NCI-H146 treated with DMSO at 0.1 percent for 48 hours (cell line): ENCODE measurements around the gene MCM10.
"Not testable (repeated sequence)": the region's sequence is repeated elsewhere in the genome, so short reads cannot be mapped to it uniquely, and the experiment has no call there.

Experiments
- DNase-seq: peaks from one replicate; lab custom pipeline; 2025; ENCODE audit not compliant: unreplicated experiment; lab: John Stamatoyannopoulos, UW

The MCM10 gene

DNA sequence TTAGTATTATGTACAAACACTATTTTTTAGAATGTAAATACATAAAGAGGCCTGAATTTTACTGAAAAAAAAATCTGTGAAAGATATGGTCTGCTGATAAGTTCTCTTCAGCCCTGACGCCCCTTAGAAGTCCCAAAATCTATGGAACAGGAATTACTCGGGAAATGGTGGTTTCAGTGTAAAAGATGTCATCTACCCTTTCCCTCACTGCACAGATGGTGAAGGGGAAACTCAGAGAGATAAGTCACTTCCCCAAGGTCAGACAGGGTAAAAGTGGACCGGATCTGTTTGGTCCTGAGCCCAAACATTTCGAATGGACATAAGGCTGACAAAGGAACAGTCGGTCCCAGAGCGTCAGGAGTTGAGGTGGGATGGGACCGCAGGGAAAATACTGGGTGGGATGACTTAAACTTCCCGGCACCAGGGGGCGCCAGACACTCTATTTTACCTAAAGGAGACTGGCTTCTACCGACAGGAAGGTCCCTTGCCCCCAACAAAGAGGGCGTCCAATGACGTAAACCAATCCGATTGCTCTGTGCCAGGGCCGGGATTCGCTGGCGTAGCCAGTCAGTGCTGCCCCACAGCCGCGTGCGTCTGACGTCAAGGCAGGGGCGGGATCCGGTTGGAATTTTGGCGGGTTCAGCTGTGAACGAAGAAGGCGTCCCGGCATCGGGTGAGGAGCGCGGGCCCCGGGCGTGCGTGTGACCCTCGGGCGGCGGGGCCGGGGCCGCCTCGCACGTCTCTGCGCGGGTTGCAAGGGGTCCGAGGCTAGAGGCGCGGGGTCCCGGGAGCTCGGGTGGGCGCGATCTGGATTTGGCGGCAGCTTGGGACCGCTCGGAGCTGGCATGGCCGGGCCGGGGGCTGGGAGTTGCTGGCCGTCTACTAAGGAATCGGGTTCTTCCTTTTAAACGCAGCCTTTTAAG, at the start of gene MCM10:
TSS of gene MCM10 (plus strand) at position 625 of the 923 bp plus-strand sequence. CDS start 2,645 bp downstream, outside the sequence.
- peak; percentile 100 for DNase-seq

GRCh38 chr10:13113544-13113943, 47.8 kb upstream of the MCM10 start:
- DNase-seq, result no peak

GRCh38 chr10:13115832-13116803, 45.2 kb upstream of the MCM10 start:
- no peak for DNase-seq

- no peak for DNase-seq
These were observed 43.2 kb upstream of the MCM10 start for GRCh38 chr10:13117841-13118783.

- no peak for DNase-seq
These were observed 42.5 kb upstream of the MCM10 start for GRCh38 chr10:13118784-13119410.

GRCh38 chr10:13120786-13121499, 40.4 kb upstream of the MCM10 start:
- DNase-seq, result no peak

DNA sequence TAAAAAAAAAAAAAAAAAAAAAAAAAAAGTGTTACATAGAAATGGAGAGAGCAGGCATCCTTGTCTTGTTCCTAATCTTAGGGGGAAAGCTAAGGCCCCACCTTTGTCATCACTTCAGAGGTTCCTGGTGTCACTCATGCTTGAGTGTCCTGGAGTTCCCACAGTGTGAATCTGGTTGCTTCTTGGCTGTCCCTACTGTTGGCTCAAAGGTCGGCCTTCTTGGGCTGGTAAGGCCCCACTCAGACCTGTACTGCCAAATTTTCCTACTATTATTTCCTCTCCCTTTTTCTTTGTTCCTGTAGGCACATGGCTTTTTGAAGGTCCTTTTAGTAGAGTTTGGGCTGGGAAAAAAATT, 39.9 kb upstream of the MCM10 start:
- no peak for DNase-seq

- DNase-seq, result no peak
These were observed 24.7 kb upstream of the MCM10 start for GRCh38 chr10:13136651-13137050.

- no peak for DNase-seq
These were observed 22.2 kb upstream of the MCM10 start for GRCh38 chr10:13139150-13139549.

- DNase-seq, result no peak
These were observed 21.7 kb upstream of the MCM10 start for GRCh38 chr10:13139676-13140075.

GRCh38 chr10:13140627-13141190, 20.6 kb upstream of the MCM10 start:
- no peak for DNase-seq

GRCh38 chr10:13143766-13144165, 17.6 kb upstream of the MCM10 start:
- no peak for DNase-seq

DNA sequence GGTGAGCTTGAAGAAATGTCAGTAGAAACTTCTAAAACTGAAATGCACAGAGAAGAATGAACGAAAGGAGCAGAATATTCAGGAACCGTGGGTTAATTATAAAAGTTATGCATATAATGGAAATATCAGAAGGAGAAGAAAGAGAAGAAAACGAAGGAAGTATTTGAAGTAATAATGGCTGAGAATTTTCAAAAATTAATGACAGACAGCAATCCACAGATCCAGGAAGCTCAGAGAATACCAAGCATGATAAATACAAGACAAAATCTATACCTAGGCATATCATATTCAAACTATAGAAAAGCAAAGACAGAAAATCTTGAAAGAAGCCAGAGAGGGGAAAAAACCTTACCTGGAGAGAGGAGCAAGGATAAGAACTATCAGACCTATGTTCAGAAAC, 16.5 kb upstream of the MCM10 start:
- DNase-seq, result no peak

- no peak for DNase-seq
These were observed 15.0 kb upstream of the MCM10 start for GRCh38 chr10:13146379-13146778.

DNA sequence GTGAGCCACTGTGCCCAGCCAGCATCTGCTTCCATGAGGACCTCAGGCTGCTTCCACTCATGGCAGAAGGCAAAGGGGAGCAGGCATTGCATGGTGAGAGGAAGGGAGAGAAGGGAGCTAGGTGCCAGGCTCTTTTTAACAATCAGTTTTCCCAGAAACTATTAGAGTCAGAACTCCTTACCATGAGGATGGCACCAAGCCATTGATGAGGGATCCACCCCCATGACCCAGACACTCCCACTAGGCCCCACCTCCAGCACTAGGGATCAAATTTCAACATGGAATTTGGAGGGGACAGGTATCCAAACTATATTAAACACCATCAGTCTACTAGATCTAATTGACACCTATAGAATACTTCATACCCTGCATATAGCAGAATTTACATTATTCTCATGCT, 14.2 kb upstream of the MCM10 start:
- no peak for DNase-seq

DNA sequence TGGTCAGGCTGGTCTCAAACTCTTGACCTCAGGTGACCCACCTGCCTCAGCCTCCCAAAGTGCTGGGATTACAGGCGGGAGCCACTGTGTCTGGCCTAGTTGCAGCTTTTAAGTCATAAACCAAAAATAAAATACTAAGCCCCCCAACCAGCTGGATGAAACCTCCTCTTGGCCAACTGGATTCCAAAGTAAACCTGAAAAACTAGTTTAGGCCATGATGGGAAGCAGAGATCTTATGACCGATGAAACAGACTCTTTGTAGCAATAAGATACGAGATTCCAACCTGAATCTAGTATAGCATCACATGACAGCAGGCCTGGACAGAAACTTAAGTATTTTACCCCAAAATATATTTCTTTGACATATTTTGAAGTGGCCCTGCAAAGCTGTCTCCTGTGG, 9.1 kb upstream of the MCM10 start:
- DNase-seq, result no peak

- DNase-seq, result not testable (repeated sequence)
These were observed 5.5 kb upstream of the MCM10 start for GRCh38 chr10:13155860-13156259.

DNA sequence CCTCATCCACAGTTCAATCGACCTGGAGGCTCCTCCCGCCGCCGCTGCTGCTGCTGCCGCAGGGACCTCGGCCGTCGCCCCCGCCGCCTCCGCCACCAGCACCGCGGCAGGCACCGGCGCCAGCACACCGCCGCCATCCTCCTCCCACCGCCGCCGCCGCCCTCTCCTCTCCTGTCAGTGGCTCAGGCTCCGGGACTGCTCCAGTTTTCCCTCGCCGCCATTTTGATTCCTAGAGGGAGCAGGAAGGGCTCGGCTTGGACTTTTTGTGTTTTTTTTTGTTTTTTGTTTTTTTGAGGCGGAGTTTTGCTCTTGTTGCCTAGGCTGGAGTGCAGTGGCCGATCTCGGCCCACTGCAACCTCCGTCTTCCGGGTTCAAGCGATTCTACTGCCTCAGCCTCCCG, 3.0 kb upstream of the MCM10 start:
- no peak for DNase-seq

- no peak for DNase-seq
These were observed 506 bp downstream of the MCM10 start for GRCh38 chr10:13161857-13162271.
